Measurements from ENCODE around the gene TERT.

GRCh38 chr5:1235379-1235778 lies 59.5 kb downstream of the TERT start:
- TF ChIP-seq MAX (IDR thresholded peaks at IDR 0.05): no peak
- no peak for TF ChIP-seq CTCF (IDR thresholded peaks at IDR 0.05)
- no peak for TF ChIP-seq ZNF302 (CRISPR knock-in tag; IDR thresholded peaks at IDR 0.05)
- TF ChIP-seq JUN (IDR thresholded peaks at IDR 0.05): no peak
- no peak for TF ChIP-seq POLR2A (IDR thresholded peaks at IDR 0.05; ENCODE audit: low read length)
- no peak for TF ChIP-seq HES2 (IDR thresholded peaks at IDR 0.05)
- no peak for TF ChIP-seq RNF2 (IDR thresholded peaks at IDR 0.05; ENCODE audit: borderline replicate concordance, low read depth)
- TF ChIP-seq MAZ (IDR thresholded peaks at IDR 0.05; ENCODE audit: borderline replicate concordance, low read depth, low read length): no peak
- no peak for TF ChIP-seq CEBPB (IDR thresholded peaks at IDR 0.05)
- no peak for TF ChIP-seq ZFP36 (IDR thresholded peaks at IDR 0.05; ENCODE audit: borderline replicate concordance, partially characterized antibody)
- no peak for TF ChIP-seq POLR2AphosphoS2 (conservative IDR thresholded peaks at IDR 0.05; ENCODE audit: low read length)
- TF ChIP-seq EP300 (IDR thresholded peaks at IDR 0.05): no peak
- no peak for TF ChIP-seq PBX3 (IDR thresholded peaks at IDR 0.05)
- no peak for TF ChIP-seq SREBF2 (IDR thresholded peaks at IDR 0.05)
